Subcutaneous adipose tissue (tissue), 4 donors: Measurements from ENCODE around the gene NAA80. TPM values are rescaled to one million over a fixed set of nuclear protein-coding genes. Genes with fewer than 3 reads are reported as not detected.

Experiments used
- total RNA-seq, 4 donors: library from RNA; depleted of rRNA; stranded (reverse); fragments of >200 nt; gene quantifications; one replicate each; pipeline ENCODE4 v1.1.0, GENCODE V29; 2016
- TF ChIP-seq, protein P1 (sequence below): fragments of 450-650 bp; IDR thresholded peaks from one replicate; pipeline ENCODE4 v1.5.1; 2016; ENCODE audit warnings: low read depth, mild to moderate bottlenecking, control low read depth, antibody characterized with exemption, moderate library complexity

The NAA80 gene
- total RNA-seq, 4 donors from 2014 or later = 5.2 to 10.4 (median 6.6) TPM

DNA sequence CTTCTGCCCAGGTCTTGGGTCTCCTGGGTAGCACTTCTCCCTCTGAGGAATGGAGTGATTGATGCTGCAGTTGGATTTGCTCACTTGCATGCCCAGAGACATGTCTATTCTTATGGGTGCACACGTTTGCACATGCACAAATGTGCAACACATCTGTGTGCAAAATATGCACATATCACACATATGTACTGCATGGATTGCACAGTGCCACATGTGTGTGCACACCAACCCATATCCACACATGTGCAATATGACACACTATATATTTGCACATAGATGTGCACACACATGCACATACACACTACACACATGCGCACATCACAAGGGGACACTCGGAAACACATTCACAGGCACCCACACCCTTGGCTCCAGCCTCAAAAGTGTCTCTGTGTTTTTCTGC lies 30.9 kb downstream of the NAA80 start:
- TF ChIP-seq, protein P1, sequence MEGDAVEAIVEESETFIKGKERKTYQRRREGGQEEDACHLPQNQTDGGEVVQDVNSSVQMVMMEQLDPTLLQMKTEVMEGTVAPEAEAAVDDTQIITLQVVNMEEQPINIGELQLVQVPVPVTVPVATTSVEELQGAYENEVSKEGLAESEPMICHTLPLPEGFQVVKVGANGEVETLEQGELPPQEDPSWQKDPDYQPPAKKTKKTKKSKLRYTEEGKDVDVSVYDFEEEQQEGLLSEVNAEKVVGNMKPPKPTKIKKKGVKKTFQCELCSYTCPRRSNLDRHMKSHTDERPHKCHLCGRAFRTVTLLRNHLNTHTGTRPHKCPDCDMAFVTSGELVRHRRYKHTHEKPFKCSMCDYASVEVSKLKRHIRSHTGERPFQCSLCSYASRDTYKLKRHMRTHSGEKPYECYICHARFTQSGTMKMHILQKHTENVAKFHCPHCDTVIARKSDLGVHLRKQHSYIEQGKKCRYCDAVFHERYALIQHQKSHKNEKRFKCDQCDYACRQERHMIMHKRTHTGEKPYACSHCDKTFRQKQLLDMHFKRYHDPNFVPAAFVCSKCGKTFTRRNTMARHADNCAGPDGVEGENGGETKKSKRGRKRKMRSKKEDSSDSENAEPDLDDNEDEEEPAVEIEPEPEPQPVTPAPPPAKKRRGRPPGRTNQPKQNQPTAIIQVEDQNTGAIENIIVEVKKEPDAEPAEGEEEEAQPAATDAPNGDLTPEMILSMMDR = no peak

DNA sequence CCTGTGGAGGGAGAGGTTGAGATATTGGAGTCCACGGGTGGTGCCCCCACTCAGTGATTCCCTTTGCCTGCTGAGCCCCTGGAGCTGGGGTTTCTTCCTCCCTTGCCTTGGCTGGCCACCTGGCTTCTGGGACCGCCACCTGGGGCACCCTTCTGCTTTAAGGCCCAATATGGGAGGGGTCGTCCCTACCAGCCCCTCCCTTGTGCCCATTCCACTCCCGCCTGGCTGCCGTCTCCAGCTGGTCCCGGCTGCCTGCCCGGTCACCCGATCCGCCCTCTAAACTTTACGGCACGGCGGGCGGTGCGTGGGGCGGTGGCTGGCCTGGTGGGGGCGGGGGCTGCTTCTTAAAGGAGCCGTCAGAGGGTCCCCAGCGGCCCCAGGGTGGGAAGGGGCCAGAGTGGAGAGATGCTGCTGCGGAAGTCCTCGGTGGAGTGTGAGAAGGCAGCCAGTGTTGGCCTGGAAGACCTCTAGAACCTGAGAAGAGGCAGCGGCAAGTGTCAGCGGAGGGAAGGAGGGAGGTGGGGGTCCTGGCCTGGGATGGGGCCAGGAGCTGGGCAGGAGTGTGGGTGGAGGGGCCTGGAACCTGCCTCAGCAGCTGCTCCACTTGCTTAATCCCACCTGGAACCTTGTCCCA lies 31.8 kb downstream of the NAA80 start:
- TF ChIP-seq, protein P1 = no peak

DNA sequence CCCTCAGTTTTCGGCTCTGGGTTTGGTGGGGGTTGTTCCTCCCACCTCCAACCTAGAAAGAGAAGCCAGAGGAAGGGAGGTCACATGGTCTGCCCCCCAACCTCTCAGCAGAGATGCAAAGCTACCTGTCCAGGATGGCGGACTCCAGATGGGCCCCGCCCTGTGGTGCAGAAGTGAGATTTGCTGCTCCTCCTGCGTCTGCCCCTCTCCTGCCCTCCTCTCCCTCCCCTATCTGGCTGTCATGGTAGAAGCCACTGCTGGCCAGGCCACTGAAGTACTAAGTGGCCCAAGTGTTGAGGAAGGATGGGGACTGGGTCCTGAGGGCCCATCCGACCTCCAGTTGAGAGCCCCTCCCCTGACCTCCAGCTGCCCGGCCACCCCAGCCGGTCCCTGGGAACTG lies 32.4 kb downstream of the NAA80 start:
- TF ChIP-seq, protein P1 = no peak

DNA sequence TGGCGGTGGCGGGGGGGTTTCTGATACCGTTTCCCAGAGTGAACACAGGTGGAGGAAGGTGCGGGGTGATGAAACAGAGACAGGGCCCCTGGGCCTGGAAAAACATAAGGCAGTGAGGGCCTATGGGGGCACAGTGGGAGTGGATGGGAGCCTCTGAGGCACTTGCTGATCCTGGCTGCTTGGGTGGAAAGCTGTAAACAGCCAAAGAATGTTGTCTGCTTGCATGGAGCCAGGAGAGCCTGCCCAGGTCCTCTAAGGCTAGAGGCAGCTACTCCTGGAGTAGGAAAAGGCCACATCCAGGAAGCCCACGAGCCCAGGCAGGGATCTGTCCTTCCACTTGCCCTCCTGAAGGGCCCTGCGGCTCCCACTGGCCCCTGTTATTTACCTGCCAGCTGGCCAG lies 33.2 kb downstream of the NAA80 start:
- TF ChIP-seq, protein P1 = no peak

DNA sequence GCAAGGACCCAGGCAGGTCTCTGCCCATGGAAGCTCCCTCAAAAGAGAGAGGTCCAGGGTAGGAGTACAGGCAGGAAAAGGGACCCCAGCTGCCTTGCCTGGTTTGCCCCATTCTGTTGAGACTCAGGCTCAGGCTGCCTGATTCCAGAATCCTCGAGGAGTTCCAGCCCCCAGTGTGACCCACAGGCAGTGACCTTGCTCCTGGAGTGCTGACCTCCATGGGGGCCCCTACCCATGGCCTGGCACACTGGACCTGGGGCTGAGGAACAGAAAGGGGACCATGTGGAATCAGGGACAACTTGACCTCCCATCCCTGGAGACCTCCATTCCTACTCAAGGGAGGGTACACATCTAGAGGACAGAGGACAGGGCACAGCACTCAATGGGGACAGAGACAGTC lies 33.6 kb downstream of the NAA80 start:
- TF ChIP-seq, protein P1 = no peak

DNA sequence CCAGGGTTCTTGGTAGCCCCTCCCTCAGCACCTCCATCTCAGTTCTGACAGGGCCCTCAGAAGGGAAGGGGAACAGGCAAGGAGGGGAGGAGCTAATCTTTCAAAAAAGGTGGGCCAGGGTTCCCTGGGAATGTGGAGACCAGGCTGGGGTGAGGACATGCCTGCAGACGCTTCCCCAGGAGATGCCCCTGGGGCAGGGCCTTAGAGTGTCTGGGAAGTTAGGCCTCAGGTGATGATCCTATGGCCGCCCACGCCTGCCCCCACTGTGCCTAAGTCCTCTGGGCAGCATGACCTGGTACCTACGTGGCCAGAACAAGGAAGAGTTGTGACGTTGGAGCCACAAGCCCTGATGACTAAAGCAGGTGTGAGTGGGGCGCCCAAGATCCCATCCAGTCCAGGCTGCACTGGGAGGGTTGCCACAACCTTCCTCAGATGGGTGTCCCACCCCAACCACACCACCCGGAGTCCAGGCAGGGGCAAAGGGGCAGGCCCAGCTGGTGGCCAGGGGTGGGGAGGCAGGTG lies 34.2 kb downstream of the NAA80 start:
- TF ChIP-seq, protein P1 = no peak

DNA sequence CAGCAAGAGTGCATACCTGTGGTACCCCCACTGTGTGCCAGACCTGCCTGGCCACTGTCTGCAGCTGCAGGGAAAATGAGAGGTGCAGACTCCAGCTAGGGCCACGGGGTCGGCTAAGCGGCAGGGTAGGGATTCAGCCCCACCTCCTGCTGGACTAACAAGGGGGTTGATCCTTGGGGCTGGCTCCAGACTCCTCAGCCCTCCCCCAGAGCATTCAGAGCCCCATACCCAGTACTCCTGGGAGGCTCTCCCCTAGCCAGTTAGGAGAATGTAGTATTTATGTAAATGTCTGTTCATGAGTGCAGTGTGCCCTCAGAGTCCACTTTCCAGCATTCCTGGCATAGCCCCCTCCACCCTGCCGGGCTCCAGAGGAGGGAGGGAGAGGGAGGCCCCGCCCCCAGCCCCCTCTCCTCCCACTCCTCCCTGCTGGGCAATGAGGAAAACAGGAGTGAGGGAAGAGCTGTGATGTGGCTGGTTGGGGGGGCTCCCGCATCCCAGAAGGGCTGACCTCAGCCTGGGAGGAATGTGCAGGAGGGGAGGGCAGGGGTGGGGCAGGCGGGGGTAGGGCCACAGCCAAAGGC lies 34.7 kb downstream of the NAA80 start:
- TF ChIP-seq, protein P1 = no peak
